Body of pancreas (tissue), 4 donors: ENCODE data around the gene QPCTL. TPM values are rescaled to one million over a fixed set of nuclear protein-coding genes. Genes with fewer than 3 reads are reported as not detected.

Experiments used
- ATAC-seq: fragments of 150-250 bp; one replicate; pipeline ENCODE4 v1.9.1; 2016
- DNase-seq, 4 donors: peaks; one replicate each; pipeline ENCODE4 v3.0.0-alpha.2; 2019
- H3K27ac ChIP-seq, 4 donors: fragments of 200-600 bp; sonication (generic); 1 replicate in 3 of 4; 2 replicates in 1 of 4; pipeline versions ENCODE4 v1.5.1 to v1.6.1; 2016 to 2019; ENCODE audit warnings: mild to moderate bottlenecking in 1 of 4, mixed read lengths in 1 of 4, moderate library complexity in 1 of 4
- H3K27me3 ChIP-seq, 2 donors: fragments of 200-600 bp; sonication (generic); one replicate each; pipeline ENCODE4 v1.6.0; 2016; ENCODE audit warnings: mild to moderate bottlenecking in 1 of 2
- H3K36me3 ChIP-seq, 2 donors: fragments of 200-600 bp; sonication (generic); replicated peaks in 1 of 2; 2 replicates each; pipeline ENCODE4 v1.5.1; 2016; ENCODE audit warnings: low read depth in 2 of 2; ENCODE audit not compliant: insufficient read depth in 1 of 2
- H3K4me1 ChIP-seq: fragments of 200-600 bp; sonication (generic); one replicate; pipeline ENCODE4 v1.6.0; 2016
- H3K4me3 ChIP-seq, 2 donors: fragments of 200-600 bp; sonication (generic); 1 replicate in 1 of 2; 2 replicates in 1 of 2; pipeline ENCODE4 v1.5.1; 2016 to 2019
- H3K9me3 ChIP-seq, 3 donors: fragments of 200-600 bp; sonication (generic); 1 replicate in 2 of 3; 2 replicates in 1 of 3; pipeline ENCODE4 v1.5.1; 2016
- POLR2A ChIP-seq, 3 donors: fragments of 450-650 bp; IDR thresholded peaks; one replicate each; pipeline ENCODE4 v1.6.1; 2016; ENCODE audit warnings: antibody characterized with exemption in 3 of 3, mild to moderate bottlenecking in 2 of 3
- WGBS, 2 donors: methylation state at CpG; one replicate each; pipeline ENCODE4 v1.1.5; 2017; 5-methylcytosine and 5-hydroxymethylcytosine counted together
- intact Hi-C: fragments of 100-400 bp; cut with DNase I; formaldehyde crosslinking; loops from one replicate; pipeline ENCODE4 v1.15.1; 2023
- total RNA-seq, 2 donors: library from RNA; depleted of rRNA; stranded (reverse); fragments of >200 nt; gene quantifications; one replicate each; pipeline ENCODE4 v1.1.0, GENCODE V29; 2016
- TF ChIP-seq, protein P1 (sequence below), 7 experiments: fragments of 450-650 bp in 4 of 7; fragments of 200-600 bp in 3 of 7; sonication (generic) in 3 of 7; IDR thresholded peaks; one replicate each; pipeline ENCODE4 v1.5.1; 2016 to 2019; ENCODE audit warnings: antibody characterized with exemption in 7 of 7

The QPCTL gene
- total RNA-seq, 2 donors from 2014 or later, result 2.1 to 4.0 TPM

DNA sequence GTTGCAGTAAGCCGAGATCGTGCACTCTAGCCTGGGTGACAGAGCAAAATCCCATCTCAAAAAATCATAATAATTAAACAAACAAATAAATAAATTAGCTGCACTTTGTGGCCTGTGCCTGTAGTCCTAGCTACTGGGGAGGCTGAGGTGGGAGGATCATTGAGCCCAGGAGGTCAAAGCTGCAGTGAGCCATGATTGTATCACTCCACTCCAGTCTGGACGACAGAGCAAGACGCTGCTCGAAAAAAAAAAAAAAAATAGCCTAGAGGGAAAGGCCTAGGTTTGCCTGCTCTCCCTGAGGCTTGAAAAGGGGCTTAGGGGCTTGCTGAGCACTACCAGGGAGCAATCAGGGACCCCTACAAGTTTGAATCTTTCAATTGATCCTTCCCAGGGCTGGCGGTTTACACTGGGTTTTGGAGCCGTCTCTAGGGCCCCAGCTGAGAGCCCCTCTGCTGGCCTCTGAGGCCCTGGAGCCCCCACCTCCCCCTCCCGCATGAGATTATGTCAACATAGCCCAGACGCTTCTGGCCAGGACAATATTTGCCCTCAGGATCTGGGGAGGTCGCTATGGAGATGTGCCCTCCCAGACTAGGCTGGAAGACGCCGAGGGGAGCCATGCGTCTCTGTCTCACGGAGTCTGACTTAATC, 34.8 kb upstream of the QPCTL start:
- no peak for TF ChIP-seq POLR2A (IDR thresholded peaks at IDR 0.05)
- TF ChIP-seq, protein P1, sequence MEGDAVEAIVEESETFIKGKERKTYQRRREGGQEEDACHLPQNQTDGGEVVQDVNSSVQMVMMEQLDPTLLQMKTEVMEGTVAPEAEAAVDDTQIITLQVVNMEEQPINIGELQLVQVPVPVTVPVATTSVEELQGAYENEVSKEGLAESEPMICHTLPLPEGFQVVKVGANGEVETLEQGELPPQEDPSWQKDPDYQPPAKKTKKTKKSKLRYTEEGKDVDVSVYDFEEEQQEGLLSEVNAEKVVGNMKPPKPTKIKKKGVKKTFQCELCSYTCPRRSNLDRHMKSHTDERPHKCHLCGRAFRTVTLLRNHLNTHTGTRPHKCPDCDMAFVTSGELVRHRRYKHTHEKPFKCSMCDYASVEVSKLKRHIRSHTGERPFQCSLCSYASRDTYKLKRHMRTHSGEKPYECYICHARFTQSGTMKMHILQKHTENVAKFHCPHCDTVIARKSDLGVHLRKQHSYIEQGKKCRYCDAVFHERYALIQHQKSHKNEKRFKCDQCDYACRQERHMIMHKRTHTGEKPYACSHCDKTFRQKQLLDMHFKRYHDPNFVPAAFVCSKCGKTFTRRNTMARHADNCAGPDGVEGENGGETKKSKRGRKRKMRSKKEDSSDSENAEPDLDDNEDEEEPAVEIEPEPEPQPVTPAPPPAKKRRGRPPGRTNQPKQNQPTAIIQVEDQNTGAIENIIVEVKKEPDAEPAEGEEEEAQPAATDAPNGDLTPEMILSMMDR (IDR thresholded peaks at IDR 0.05), result no peak
- no peak overlapping the region for H3K4me3 ChIP-seq
- H3K27ac ChIP-seq, result no peak overlapping the region
- H3K4me1 ChIP-seq, result no peaks in the 10 kb centered on the region
- intact Hi-C loops, result no loop called here
- no peaks in the 10 kb centered on the region for H3K36me3 ChIP-seq
- 48 to 50% methylated on average over 11 to 14 of the region's 14 CpGs for WGBS, 2 donors
- DNase-seq, result peak in 2 of 4 donors; percentile 39 to 45
- H3K27me3 ChIP-seq, result no peaks in the 10 kb centered on the region
- ATAC-seq, result peak; percentile 12
- H3K9me3 ChIP-seq, result no peaks in the 10 kb centered on the region

- Histone ChIP-seq H3K4me1 (no peaks in the 10 kb centered on the region), H3K4me3 (no peak overlapping the region), H3K9me3 (no peaks in the 10 kb centered on the region), H3K27ac (no peak overlapping the region), H3K36me3 (no peaks in the 10 kb centered on the region), H3K27me3 (no peaks in the 10 kb centered on the region)
- intact Hi-C loops, result no loop called here
- DNase-seq (no peak), ATAC-seq (no peak)
- 66 to 68% methylated on average over 6 of the region's 6 CpGs for WGBS, 2 donors
- no peak for TF ChIP-seq POLR2A (IDR thresholded peaks at IDR 0.05)
- TF ChIP-seq, protein P1 (IDR thresholded peaks at IDR 0.05), result no peak
These were observed 33.3 kb upstream of the QPCTL start for GRCh38 chr19:45659096-45659729.

- H3K9me3 ChIP-seq, result no peaks in the 10 kb centered on the region
- H3K27me3 ChIP-seq, result no peaks in the 10 kb centered on the region
- H3K27ac ChIP-seq, result no peak overlapping the region
- ATAC-seq (no peak), DNase-seq (no peak)
- 45 to 56% methylated on average over 6 to 8 of the region's 8 CpGs for WGBS, 2 donors
- H3K4me1 ChIP-seq, result no peaks in the 10 kb centered on the region
- TF ChIP-seq POLR2A (IDR thresholded peaks at IDR 0.05), result no peak
- TF ChIP-seq, protein P1 (IDR thresholded peaks at IDR 0.05), result no peak
- intact Hi-C loops, result no loop called here
- H3K4me3 ChIP-seq, result no peak overlapping the region
- no peaks in the 10 kb centered on the region for H3K36me3 ChIP-seq
These were observed 31.8 kb upstream of the QPCTL start for GRCh38 chr19:45660636-45661035.

DNA sequence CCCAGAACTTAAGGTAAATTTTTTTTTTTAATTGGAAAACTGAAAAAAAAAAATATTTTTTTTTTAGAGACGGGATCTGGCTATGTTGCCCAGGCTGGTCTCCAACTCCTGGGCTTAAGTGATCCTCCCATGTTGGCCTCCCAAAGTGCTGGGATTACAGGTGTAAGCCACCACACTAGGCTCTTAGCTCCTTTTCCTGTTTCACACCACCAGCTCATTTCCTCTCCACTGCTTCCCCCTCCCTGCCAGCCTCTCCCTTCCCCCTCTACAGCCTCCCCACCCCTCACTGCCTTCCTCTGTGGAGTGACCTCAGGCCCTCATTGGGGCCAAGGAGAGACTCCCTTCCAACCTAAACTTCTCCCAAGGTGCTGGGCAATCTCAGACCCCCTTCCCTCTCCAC, 28.7 kb upstream of the QPCTL start:
- H3K4me1 ChIP-seq, result peaks cover 17% of the 10 kb centered on the region
- H3K27me3 ChIP-seq, result no peaks in the 10 kb centered on the region
- H3K4me3 ChIP-seq, result no peak overlapping the region
- no peaks in the 10 kb centered on the region for H3K9me3 ChIP-seq
- WGBS, 2 donors, result 87 to 100% methylated on average over 1 of the region's 1 CpG
- no peak for ATAC-seq
- H3K36me3 ChIP-seq, result no peaks in the 10 kb centered on the region
- TF ChIP-seq, protein P1 (IDR thresholded peaks at IDR 0.05), result no peak
- TF ChIP-seq POLR2A (IDR thresholded peaks at IDR 0.05), result no peak
- DNase-seq, result no peak
- no peak overlapping the region for H3K27ac ChIP-seq
- intact Hi-C loops, result no loop called here

DNA sequence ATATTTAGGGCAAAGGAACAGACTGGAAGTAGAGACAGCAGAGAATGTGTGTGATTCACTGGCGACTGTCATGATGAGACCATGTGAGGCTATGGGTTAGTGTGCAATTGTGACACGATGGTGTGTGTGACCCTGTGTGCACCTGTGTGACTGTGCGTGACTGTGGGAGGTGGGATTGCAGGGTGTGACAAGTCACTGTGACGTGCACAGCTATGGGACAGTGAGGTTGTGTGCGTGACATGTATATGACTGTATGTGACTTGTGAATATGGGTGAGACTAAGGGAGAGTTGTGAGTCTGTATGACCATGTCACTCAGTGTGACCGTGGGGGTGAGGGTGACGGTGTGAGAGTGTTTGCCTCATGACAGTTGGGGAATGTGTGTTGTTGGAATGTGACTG, 27.9 kb upstream of the QPCTL start:
- DNase-seq (no peak), ATAC-seq (no peak)
- Histone ChIP-seq H3K9me3 (no peaks in the 10 kb centered on the region), H3K4me3 (no peak overlapping the region), H3K4me1 (peaks cover 23% of the 10 kb centered on the region), H3K27ac (no peak overlapping the region), H3K27me3 (no peaks in the 10 kb centered on the region), H3K36me3 (no peaks in the 10 kb centered on the region)
- 59 to 76% methylated on average over 6 to 7 of the region's 7 CpGs for WGBS, 2 donors
- no peak for TF ChIP-seq POLR2A (IDR thresholded peaks at IDR 0.05)
- TF ChIP-seq, protein P1 (IDR thresholded peaks at IDR 0.05), result no peak
- intact Hi-C loops, result no loop called here
